ENCODE data around the gene SCG2.
A peak's percentile ranks its signal among the peaks of the same experiment; 100 is the strongest.

Gene SCG2, protein sequence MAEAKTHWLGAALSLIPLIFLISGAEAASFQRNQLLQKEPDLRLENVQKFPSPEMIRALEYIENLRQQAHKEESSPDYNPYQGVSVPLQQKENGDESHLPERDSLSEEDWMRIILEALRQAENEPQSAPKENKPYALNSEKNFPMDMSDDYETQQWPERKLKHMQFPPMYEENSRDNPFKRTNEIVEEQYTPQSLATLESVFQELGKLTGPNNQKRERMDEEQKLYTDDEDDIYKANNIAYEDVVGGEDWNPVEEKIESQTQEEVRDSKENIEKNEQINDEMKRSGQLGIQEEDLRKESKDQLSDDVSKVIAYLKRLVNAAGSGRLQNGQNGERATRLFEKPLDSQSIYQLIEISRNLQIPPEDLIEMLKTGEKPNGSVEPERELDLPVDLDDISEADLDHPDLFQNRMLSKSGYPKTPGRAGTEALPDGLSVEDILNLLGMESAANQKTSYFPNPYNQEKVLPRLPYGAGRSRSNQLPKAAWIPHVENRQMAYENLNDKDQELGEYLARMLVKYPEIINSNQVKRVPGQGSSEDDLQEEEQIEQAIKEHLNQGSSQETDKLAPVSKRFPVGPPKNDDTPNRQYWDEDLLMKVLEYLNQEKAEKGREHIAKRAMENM

DNA sequence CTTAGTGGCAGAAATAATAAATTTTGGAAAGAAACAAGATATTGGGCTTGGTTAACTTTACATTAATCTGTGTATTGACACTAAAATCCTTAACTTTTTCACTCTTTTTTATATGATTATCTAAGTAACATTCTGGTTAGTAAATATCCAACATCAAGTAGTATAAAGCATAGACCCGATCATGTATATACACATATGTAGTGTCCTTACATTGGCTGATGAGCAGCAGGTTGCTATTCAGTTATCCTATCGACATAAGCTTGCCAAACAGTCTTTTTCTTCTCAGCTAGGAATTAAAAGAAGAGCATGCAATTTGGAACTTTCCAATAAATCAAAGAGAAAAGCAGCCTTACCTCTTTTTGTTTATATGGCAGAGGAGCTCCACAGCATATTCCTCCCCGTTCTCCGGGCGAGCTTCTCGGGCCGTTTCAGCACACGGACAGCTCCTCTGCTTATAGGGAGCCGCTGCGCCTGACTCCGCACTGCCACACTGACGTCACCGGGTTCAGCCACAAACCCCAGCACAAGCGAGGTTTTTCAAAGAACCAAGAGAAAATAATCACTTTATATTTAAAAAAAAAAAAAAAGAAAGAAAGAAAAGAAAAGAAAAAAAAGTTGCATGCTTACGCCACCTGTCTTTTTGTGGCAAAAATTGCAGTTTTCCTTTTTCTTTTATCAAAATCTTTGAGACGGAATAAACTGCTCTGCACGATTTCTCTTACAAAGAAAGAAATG lies at the start of gene SCG2:
Gene SCG2 (minus strand): TSS at position 430 of the 735 bp plus-strand sequence. CDS start 3,079 bp downstream, outside the sequence.
- DNase-seq: peak; percentile 85

DNA sequence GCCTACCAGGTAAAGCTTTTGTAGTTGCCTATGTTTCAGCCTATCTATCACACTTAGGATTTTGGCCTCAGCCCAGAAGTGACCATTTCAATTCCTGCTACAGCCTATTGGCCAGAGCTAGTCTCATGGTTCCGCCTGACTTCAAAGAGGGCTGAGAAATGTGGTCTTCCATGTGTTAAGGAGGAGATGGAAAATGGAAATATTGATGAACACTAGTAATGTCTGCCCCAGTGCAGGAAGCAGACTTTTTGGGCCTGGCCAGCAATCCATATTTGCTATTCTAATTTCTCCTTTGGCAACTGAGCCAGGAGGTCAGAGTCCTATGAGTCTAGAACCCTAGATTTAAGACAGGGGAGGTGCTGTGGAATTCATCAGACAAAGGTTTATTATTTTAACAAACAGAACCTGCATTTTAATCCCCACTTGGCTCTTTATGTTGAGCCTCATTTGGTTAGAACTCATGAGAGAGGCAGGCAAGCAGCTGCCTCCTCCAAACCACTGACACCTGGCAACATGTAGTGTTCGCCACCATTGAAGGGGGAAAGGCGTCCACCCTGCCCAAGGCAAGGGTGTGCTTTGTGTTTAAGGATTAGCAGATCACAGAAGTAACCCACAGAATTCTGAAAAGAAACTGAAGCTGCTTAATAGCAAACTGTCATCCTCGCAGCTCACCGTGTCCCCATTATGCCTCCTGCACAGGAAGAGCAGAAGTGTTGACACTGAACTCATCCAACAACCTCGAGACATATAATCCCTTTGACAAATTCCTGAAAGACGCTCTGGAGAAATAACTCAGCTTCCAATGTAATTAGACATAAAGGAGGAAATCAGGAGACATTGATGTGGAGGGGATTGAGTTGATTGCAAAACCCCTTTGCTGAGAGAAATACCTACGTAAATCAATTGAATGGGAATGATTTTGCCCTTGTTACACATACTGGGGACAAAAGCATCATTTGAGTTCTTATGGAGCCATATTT lies 47.7 kb upstream of the SCG2 start:
- no peak for DNase-seq

DNA sequence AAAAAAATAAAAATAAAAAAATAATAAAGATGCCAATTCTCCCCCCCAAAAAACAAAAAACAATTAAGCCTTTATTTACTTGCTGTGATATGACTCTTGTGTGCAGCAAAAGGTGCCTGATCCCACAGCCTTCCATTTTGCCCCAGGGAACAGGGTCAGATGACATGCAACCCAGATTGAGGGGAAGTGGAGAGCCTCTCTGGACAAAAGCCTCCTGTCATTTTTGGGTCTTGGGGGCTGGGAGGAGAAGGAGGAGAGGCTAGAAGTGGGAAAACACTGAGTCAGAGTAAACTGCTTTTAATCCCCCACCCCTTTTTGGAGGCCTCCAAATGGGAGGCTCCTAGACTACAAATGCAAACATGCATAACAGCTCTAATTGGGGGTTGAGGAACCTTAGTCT lies 46.6 kb upstream of the SCG2 start:
- no peak for DNase-seq

DNA sequence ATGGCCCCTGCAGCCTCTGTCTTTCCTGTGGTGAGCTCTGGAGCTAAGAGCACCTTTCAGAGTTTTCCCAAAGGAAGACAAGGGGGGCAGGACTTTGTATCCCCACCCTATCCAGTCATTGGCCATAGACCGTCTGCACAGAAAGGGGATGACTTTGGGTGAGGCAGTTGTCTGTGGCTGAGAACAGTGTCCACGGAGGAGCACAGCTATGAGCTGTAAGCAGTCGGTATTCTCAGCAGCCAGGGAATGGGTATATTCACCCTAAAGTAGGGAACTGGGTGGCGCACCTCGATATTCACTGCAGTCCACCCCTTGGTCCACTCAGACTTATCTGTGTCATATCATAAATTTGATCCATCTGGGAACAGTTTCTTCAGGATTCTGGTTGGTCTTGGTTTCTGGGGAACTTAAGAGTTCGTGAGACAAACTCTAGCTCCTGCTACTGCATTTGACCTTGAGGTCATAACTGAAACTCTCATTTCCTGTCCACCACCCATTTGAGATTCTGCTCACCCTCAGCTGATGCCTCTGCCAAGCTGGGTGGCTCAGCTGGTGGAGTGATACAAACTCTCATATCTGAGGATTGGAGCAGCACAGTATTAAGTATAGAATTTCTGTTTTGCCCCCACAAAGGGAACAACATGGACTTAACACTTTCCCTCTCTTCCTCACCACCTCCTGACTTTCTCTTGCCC lies 45.2 kb upstream of the SCG2 start:
- DNase-seq: no peak

DNA sequence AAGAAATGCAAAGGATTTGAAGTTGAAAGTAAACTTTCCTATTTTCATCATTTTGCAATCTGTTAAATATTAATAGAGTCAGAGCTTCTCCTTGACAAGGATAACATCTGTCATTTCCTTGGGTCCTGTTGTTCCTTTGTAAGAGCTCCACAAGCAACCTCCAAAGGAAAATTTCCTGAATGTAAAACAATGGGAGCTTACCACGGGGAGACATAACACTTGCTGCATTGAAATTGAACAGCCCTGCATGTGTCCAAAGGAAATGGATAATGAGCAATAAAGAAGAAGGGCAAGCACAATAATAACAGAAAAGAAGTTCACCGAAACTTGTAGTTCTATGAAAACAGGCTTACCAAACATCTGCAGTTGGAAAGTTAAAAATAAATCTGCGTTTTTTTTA lies 42.0 kb upstream of the SCG2 start:
- no peak for DNase-seq

DNA sequence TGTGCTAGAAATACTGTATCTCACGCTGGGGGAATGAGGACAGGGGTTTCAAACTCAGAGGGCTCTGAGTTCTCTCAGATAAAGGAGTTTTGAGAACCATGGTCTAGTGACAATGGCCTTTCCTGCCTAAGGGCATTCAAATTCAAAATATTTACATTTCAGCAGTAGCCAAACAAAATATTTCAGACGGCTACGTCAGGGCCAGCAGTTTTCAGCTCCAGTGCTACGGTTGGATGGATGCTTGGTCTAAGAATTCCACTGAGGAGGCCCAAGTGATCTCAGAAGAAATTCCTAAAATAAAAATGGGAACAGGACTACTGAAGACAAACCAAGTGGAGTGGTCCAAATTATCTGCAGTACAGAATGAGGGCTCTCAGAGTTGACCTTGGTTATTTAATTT lies 41.1 kb upstream of the SCG2 start:
- DNase-seq: no peak

DNA sequence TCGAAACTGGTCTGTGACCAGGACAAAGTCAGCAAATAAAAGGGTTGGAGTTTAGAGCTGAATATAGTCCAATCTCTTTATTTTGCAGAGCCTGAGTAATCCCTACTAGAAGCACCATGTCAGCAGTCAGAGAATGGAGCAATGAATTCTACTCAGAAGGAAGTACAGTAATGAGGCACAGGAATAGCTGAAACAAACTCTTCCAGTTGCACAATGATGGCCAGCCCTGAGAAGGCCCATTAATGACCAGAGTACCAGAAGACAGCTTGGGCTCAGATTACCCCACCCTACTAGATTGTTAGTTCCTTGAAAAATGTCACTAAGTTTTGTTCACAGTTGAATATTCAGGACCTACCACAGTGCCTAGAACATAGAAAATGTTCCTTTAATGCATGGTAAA lies 40.3 kb upstream of the SCG2 start:
- DNase-seq: no peak

DNA sequence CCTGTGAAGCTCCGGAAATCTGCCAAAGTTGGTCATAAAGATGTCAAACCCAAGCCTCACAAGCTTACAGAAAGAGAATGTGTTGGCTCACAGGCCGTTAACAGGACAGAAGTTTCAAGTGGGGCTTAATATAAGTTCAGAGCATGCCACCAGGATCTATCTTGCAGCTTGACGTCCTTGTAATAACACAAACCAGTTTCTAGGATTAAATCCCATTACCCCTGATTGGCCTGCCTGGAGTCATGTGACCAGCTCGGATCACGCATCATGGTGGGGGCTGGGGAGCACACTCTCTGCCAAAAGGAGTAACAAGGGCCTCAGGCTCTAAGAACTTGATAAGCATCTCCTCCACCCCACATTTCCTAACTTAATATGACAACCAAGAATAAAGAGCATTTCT lies 38.9 kb upstream of the SCG2 start:
- DNase-seq: no peak

DNA sequence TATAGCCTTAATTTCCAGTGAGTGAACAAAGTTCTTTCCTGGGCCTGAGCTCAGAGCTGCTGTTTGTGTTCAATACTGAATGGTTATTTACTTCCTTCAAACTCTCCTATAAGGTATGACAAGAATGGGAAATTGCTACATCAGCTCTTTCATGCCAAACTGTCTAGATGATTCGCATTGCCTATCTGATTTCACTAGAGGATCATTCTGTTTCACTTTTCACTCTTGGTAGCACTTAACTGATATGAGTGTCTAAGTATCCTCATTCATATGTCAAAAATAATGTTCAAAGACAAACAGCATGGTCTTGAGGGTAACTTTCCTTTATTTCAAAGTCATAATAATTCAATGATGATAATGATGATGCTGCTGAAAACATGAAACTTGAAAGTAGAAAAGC lies 32.9 kb upstream of the SCG2 start:
- DNase-seq: no peak

DNA sequence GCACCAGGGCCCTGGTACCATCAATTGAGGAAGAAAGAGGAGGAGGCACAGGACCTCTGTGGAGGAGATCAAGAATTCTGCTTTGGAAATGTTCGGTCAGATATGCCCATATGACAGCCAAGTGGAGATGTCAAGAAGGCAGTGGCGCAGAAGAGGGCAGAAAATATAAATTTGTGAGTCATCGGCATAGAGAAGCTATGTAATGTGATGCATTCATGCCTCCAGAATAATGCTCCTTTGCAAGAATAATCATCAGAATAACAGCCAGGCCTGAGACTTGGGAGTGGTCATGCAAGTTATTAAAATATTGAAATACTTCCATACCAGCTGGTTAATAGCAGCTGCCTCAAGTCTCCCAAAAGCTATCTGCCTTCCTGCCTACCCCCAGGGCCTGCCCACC lies 32.1 kb upstream of the SCG2 start:
- DNase-seq: no peak

DNA sequence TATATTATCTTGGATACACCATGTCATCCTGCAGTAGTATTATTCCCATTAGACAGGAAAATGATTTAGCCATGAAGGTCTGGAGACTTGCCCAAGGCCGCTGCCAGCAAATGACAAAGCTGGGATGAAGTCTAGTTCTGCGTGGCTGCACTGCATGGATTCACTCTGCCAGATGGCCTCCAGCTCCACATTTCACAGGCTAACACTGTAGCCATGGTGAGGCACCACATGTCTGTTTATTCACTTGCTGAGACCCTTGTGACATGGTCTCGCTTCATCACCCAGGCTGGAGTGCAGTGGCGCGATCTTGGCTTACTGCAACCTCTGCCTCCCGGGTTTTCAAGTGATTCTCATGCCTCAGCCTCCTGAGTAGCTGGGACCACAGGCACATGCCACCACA lies 31.5 kb upstream of the SCG2 start:
- no peak for DNase-seq

DNA sequence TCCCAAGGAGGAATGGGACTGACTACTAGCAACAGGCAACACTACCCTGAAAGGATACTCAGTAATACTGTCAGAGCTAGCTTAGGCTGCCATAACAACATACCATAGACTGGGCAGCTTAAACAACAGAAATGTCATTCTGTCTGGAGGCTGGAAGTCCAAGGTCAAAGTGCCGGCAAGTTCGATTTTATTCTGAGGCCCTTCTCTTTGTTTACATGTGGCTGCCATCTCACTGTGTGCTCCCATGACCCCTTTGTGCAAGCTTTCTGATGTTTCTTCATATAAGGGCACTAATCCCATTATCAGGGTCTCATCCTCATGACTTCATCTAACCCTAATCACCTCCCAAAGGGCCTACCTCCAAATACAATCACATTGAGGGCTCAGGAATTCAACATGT lies 30.7 kb upstream of the SCG2 start:
- no peak for DNase-seq

DNA sequence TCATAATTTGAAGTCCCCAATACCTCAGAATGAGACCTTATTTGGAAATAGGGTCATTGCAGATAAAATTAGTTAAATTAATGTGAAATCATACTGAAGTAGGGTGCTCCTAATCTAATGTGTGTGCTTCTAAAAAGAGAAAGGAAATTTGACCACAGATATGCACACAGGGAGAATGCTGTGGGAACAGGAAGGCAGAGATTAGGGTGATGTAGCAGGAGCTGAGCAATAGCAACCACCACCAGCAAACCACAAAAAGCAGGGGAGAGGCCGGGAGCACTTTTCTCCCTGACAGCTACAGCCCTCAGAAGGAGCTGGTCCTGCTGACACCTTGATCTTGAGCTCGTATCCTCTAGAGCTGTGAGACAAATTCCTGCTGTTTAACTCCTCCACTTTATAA lies 24.6 kb upstream of the SCG2 start:
- no peak for DNase-seq

DNA sequence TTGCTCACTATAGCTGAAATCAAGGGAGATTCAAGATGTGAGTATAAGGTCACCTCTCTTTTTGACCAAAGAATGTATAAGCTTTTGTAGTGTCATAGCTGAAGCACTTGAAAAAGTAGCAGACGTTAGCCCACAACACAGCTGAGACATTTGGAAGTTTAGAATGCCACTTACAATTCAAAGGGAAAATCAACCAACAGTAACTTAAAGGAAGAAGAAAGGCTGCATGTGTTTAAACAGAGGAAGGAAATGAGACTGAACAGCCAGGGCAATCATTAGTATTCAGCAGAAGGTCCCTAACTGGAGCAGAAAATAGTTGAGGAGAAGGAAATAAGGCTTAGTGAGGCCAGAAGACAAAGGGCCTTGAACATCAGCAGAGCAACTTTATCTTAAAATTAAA lies 23.5 kb upstream of the SCG2 start:
- no peak for DNase-seq

DNA sequence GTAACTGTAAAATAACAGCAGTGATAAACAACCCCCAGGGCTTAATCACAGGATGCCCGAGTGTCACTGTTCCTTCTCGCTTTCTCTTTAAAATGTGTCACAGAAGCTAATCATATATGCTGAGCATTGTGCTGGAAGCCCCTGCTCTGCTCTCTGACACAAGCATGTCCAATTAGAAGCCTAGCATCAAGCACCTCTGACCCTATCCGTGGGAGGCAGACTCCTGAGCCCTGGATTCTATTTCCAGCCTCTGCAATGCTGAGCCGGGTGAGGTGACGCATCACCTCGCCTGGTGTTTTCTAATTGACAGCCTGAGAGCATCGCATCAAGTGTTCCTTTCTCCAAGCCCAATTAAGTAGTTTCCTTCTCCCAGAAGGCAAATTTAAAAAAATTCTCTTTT lies 19.7 kb upstream of the SCG2 start:
- DNase-seq: no peak

DNA sequence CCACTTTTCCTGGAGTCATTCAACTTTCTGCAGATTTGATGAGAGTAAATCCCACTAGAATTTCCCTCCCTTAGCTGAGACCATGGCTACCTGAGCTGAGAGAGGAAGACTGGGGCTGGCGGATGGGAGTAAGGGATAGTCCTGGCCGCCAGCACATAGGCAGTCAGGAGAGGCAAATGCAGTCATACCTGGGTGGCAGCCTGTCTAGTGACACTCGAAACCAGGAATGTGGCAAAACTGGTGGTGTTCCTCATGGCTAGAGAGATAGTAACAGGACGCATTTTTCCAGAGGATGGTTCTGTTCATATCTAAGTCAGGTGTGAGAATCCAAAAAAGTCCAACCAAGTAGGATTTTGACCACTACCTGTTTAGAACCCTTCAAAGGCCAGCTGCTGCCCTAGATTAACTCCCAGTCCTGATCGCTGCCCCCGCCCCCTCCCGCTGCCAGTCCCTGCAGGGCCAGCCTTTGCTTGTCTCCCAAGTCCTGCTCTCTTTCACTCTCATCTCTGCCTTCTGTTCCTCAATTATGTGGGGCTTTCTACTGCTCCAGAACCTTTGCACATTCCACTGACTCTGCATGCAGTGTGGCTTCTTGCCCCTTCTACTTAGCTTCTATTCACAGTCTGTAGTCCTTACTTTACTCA lies 17.4 kb upstream of the SCG2 start:
- no peak for DNase-seq

DNA sequence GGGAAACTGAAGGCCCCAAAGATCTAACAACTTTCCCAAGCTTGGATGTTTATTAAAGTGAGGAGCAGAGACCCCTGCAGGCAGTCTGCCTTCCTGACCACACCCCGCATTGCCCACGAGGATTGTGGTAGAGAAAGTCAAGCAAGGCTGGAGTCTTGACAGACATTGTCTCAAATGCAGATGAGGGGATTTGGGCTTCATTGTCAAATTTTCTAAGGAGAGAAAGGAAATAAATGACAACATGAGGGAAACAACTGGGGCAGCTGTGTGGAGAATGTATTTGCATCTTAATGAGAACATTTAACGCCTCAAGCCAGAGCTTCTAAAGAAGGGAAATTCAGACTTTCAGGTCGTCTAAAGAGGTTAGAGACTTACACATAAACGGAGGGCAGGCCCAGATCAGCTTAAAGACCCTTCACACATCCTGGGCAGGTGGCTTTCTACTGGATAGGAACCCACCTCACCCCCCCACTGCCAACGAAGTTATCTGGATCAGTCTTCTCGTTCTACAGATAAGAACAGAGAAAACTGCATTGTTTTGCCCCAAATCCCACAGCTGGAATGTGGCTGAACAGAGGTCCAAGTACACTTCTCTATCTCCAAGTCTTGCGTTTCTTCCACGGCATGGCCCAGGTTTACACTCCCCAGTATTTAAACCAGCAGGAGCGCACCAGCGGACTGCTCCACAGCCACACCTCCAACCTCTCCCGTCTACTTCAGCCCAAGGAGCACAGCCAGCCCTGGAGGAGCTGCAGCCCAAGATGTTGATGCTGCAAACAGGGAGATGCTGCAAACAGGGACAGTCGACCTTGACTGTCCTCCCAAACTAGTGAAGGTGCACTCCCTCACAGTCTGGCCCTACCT lies 16.2 kb upstream of the SCG2 start:
- no peak for DNase-seq

DNA sequence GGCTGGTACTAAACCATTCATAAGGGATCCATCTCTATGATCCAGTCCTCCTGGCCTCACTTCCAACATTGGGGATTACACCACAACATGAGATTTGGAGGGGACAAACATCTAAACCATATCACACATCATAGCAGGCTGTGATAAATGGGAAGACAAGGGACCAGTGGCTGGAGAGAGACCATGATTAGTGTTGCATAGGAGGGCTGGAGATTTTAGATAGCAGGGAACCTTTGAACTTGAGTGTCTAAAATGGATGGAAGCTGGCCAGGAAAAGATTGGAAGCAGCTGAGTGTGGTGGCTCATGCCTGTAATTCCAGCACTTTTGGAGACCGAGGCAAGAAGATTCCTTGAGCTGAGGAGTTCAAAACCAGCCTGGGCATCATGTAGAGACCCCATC lies 12.4 kb upstream of the SCG2 start:
- no peak for DNase-seq

DNA sequence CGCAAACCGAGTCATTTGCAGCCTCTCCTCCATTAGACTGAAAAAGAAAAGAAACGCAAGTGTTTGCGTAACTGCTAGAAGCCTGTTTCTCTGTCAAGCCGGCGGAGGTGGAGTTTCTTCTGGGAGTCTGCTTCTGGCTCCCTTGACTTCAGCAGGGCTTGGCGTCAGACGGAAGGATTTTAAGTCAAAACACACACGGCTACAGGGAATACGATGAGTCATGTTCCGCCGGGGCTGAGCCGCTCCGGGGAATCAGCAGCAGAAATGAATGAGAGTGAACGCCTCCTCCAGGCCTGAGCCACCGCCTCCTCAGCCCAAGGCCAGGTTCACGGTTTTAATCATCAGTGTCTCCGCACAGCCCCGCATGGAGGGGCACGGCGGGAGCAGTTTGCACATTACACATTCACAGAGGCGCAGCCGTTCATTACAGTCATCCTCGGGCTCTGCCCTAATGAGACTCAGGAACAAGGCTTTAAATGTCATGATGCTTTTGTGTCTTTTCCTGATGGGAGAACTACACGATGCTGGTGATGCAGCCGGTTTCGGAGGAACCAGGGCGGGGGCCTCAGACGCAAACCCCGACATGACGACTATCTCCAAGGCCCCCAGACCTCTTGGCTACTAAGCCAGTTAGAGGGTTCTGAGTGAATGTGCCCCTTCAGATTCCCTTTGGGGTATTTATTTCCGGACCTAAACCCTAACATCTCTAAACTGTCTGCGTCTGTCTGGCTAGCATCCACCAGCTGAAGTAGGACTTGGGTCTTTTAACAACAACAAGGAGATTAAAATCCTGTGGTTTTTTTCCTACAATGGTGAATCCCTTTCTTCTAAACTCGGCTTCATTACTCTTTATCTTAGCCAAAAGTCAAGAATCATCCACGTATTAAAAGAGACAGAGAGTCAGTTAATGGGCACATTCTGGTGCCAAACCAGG lies 11.1 kb upstream of the SCG2 start:
- peak; percentile 78 for DNase-seq

All from left hindlimb (tissue), 1 donor.